Measurements from ENCODE around the gene SNHG17. TPM values are rescaled to one million over a fixed set of nuclear protein-coding genes. Genes with fewer than 3 reads are reported as not detected.
"Not testable (repeated sequence)": the region's sequence is repeated elsewhere in the genome, so short reads cannot be mapped to it uniquely, and the experiment has no call there.

The SNHG17 gene
- total RNA-seq, 4 donors from 2014 or later, result 15.8 to 191 (median 43.7) TPM

- intact Hi-C loops (cut with DNase I; ENCODE audit: low total_unique reads), result no loop called here
- 83 to 92% methylated on average over 2 of the region's 2 CpGs for WGBS, 2 donors (ENCODE audit: low coverage in 1 of 2)
- in situ Hi-C loops (cut with MboI; ENCODE audit: low pct_ligation_motif_present in 1 of 4, low pct_unique_long_range_greater_than_20kb in 1 of 4, low sequenced_read_pairs in 3 of 4), result no loop called here
Observed at GRCh38 chr20:38466171-38466570, 31.0 kb upstream of the SNHG17 start.

DNA sequence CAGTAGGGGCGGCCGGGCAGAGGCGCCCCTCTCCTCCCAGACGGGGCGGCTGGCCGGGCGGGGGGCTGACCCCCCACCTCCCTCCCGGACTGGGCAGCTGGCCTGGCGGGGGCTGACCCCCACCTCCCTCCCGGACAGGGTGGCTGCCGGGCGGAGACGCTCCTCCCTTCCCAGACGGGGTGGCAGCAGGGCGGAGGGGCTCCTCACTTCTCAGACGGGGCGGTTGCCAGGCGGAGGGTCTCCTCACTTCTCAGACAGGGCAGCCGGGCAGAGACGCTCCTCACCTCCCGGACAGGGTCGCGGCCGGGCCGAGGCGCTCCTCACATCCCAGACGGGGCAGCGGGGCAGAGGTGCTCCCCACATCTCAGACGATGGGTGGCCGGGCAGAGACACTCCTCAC, 26.4 kb upstream of the SNHG17 start:
- H3K27ac ChIP-seq; H3K4me1 ChIP-seq; in situ Hi-C loops (cut with MboI; ENCODE audit: low pct_ligation_motif_present in 1 of 4, low pct_unique_long_range_greater_than_20kb in 1 of 4, low sequenced_read_pairs in 3 of 4); H3K27me3 ChIP-seq; H3K36me3 ChIP-seq; H3K9me3 ChIP-seq; intact Hi-C loops (cut with DNase I; ENCODE audit: low total_unique reads); DNase-seq; H3K4me3 ChIP-seq: not testable (repeated sequence)
- no CpG with 5 or more reads among the region's 30 CpGs for WGBS, 2 donors (ENCODE audit: low coverage in 1 of 2)

More at GRCh38 chr20:38466171-38466570, 31.0 kb upstream of the SNHG17 start:
- no peak overlapping the region for H3K4me3 ChIP-seq
- TF ChIP-seq POLR2AphosphoS5 (IDR thresholded peaks at IDR 0.05), result no peak
- no peak for TF ChIP-seq EP300 (IDR thresholded peaks at IDR 0.05; ENCODE audit: low read depth)
- TF ChIP-seq POLR2A (IDR thresholded peaks at IDR 0.05), result no peak
- TF ChIP-seq, protein P1, sequence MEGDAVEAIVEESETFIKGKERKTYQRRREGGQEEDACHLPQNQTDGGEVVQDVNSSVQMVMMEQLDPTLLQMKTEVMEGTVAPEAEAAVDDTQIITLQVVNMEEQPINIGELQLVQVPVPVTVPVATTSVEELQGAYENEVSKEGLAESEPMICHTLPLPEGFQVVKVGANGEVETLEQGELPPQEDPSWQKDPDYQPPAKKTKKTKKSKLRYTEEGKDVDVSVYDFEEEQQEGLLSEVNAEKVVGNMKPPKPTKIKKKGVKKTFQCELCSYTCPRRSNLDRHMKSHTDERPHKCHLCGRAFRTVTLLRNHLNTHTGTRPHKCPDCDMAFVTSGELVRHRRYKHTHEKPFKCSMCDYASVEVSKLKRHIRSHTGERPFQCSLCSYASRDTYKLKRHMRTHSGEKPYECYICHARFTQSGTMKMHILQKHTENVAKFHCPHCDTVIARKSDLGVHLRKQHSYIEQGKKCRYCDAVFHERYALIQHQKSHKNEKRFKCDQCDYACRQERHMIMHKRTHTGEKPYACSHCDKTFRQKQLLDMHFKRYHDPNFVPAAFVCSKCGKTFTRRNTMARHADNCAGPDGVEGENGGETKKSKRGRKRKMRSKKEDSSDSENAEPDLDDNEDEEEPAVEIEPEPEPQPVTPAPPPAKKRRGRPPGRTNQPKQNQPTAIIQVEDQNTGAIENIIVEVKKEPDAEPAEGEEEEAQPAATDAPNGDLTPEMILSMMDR (IDR thresholded peaks at IDR 0.05), result no peak
- no peak overlapping the region for H3K27ac ChIP-seq
- no peaks in the 10 kb centered on the region for H3K9me3 ChIP-seq
- DNase-seq, result no peak
- no peaks in the 10 kb centered on the region for H3K4me1 ChIP-seq
- no peaks in the 10 kb centered on the region for H3K27me3 ChIP-seq
- no peaks in the 10 kb centered on the region for H3K36me3 ChIP-seq

DNA sequence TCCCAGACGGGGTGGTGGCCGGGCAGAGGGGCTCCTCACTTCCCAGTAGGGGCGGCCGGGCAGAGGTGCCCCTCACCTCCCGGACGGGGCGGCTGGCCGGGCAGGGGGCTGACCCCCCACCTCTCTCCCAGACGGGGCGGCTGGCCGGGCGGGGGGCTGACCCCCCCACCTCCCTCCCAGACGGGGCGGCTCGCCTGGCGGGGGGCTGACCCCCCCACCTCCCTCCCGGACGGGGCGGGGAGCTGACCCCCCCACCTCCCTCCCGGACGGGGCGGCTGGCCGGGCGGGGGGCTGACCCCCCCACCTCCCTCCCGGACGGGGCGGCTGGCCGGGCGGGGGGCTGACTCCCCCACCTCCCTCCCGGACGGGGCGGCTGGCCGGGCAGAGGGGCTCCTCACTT, 26.0 kb upstream of the SNHG17 start:
- H3K4me3 ChIP-seq; H3K27me3 ChIP-seq; H3K4me1 ChIP-seq; H3K27ac ChIP-seq; H3K9me3 ChIP-seq; H3K36me3 ChIP-seq; DNase-seq; in situ Hi-C loops (cut with MboI; ENCODE audit: low pct_ligation_motif_present in 1 of 4, low pct_unique_long_range_greater_than_20kb in 1 of 4, low sequenced_read_pairs in 3 of 4); intact Hi-C loops (cut with DNase I; ENCODE audit: low total_unique reads): not testable (repeated sequence)
- WGBS, 2 donors (ENCODE audit: low coverage in 1 of 2), result no CpG with 5 or more reads among the region's 33 CpGs

- in situ Hi-C loops (cut with MboI; ENCODE audit: low pct_ligation_motif_present in 1 of 4, low pct_unique_long_range_greater_than_20kb in 1 of 4, low sequenced_read_pairs in 3 of 4); H3K9me3 ChIP-seq; H3K27me3 ChIP-seq; intact Hi-C loops (cut with DNase I; ENCODE audit: low total_unique reads); H3K4me1 ChIP-seq; H3K4me3 ChIP-seq; DNase-seq; H3K36me3 ChIP-seq: not testable (repeated sequence)
- peak overlapping the region in 3 of 4 donors; percentile 26 to 51 (median 35) for H3K27ac ChIP-seq
- 15% methylated on average over 1 of the region's 2 CpGs; no CpG with 5 or more reads in 1 of the 2 donors for WGBS, 2 donors (ENCODE audit: low coverage in 1 of 2)
Observed at GRCh38 chr20:38460631-38461030, 25.5 kb upstream of the SNHG17 start.

GRCh38 chr20:38460040-38460623, 25.0 kb upstream of the SNHG17 start:
- no peak overlapping the region for H3K4me3 ChIP-seq
- H3K36me3 ChIP-seq, result no peaks in the 10 kb centered on the region
- in situ Hi-C loops (cut with MboI; ENCODE audit: low pct_ligation_motif_present in 1 of 4, low pct_unique_long_range_greater_than_20kb in 1 of 4, low sequenced_read_pairs in 3 of 4) (no loop called here), intact Hi-C loops (cut with DNase I; ENCODE audit: low total_unique reads) (no loop called here)
- no peaks in the 10 kb centered on the region for H3K27me3 ChIP-seq
- peak in 2 of 3 donors; percentile 8 to 18 for TF ChIP-seq POLR2AphosphoS5 (IDR thresholded peaks at IDR 0.05)
- TF ChIP-seq, protein P1 (IDR thresholded peaks at IDR 0.05), result no peak
- WGBS, 2 donors (ENCODE audit: low coverage in 1 of 2), result 4 to 31% methylated on average over 2 to 5 of the region's 5 CpGs
- no peaks in the 10 kb centered on the region for H3K9me3 ChIP-seq
- DNase-seq, result peak; percentile 40
- H3K27ac ChIP-seq, result peak overlapping the region in 3 of 4 donors; percentile 26 to 51 (median 35)
- H3K4me1 ChIP-seq, result no peaks in the 10 kb centered on the region

- H3K27ac ChIP-seq, result no peak overlapping the region
- peaks cover 0 to 5% (median 0%) of the 10 kb centered on the region in 4 donors for H3K4me1 ChIP-seq
- no peaks in the 10 kb centered on the region for H3K27me3 ChIP-seq
- 90 to 94% methylated on average over 5 of the region's 5 CpGs for WGBS, 2 donors (ENCODE audit: low coverage in 1 of 2)
- H3K4me3 ChIP-seq, result no peak overlapping the region
- TF ChIP-seq POLR2AphosphoS5 (IDR thresholded peaks at IDR 0.05) (no peak), EP300 (IDR thresholded peaks at IDR 0.05; ENCODE audit: low read depth) (no peak), POLR2A (IDR thresholded peaks at IDR 0.05) (no peak)
- TF ChIP-seq, protein P1 (IDR thresholded peaks at IDR 0.05), result no peak
- DNase-seq, result no peak
- in situ Hi-C loops (cut with MboI; ENCODE audit: low pct_ligation_motif_present in 1 of 4, low pct_unique_long_range_greater_than_20kb in 1 of 4, low sequenced_read_pairs in 3 of 4) (no loop called here), intact Hi-C loops (cut with DNase I; ENCODE audit: low total_unique reads) (no loop called here)
- no peaks in the 10 kb centered on the region for H3K36me3 ChIP-seq
- H3K9me3 ChIP-seq, result no peaks in the 10 kb centered on the region
Observed at GRCh38 chr20:38458314-38458713, 23.2 kb upstream of the SNHG17 start.
